ENCODE measurements around the gene GRIPAP1. TPM values are rescaled to one million over a fixed set of nuclear protein-coding genes. Genes with fewer than 3 reads are reported as not detected.

GRIPAP1 gene
- total and polyA plus RNA-seq, 7 donors: 14.4 to 63.1 (median 26.0) TPM

GRCh38 chrX:48948589-48948988 lies 53.5 kb downstream of the GRIPAP1 start:
- Histone ChIP-seq H3K9me3 (no peaks in the 10 kb centered on the region), H3K4me3 (no peak overlapping the region), H3K4me1 (peaks cover 0 to 30% (median 11%) of the 10 kb centered on the region in 4 donors), H3K27me3 (no peaks in the 10 kb centered on the region), H3K36me3 (peaks cover 0 to 5% (median 0%) of the 10 kb centered on the region in 4 donors), H3K27ac (no peak overlapping the region)
- intact Hi-C loops (cut with DNase I): no loop called here
- DNase-seq: no peak
- WGBS, 2 donors: 94 to 100% methylated on average over 1 of the region's 1 CpG
- no peak for TF ChIP-seq CTCF (IDR thresholded peaks at IDR 0.05)
- no peak for TF ChIP-seq POLR2AphosphoS5 (IDR thresholded peaks at IDR 0.05)
- TF ChIP-seq POLR2A (IDR thresholded peaks at IDR 0.05): no peak
- TF ChIP-seq EP300 (IDR thresholded peaks at IDR 0.05): no peak

- no peaks in the 10 kb centered on the region for H3K27me3 ChIP-seq
- peaks cover 0 to 13% (median 0%) of the 10 kb centered on the region in 4 donors for H3K4me1 ChIP-seq
- H3K36me3 ChIP-seq: peaks cover 0 to 5% (median 0%) of the 10 kb centered on the region in 4 donors
- H3K4me3 ChIP-seq: no peak overlapping the region
- DNase-seq: no peak
- no peaks in the 10 kb centered on the region for H3K9me3 ChIP-seq
- WGBS, 2 donors: 59 to 62% methylated on average over 8 of the region's 8 CpGs
- intact Hi-C loops (cut with DNase I): no loop called here
- no peak overlapping the region for H3K27ac ChIP-seq
- TF ChIP-seq POLR2A (IDR thresholded peaks at IDR 0.05) (no peak), CTCF (IDR thresholded peaks at IDR 0.05) (peak in 2 of 4 experiments; percentile 21 to 51), EP300 (IDR thresholded peaks at IDR 0.05) (no peak), POLR2AphosphoS5 (IDR thresholded peaks at IDR 0.05) (no peak)
Measured at GRCh38 chrX:48945517-48946348, 56.3 kb downstream of the GRIPAP1 start.

- H3K4me3 ChIP-seq: no peak overlapping the region
- TF ChIP-seq POLR2A (IDR thresholded peaks at IDR 0.05) (no peak), POLR2AphosphoS5 (IDR thresholded peaks at IDR 0.05) (no peak), EP300 (IDR thresholded peaks at IDR 0.05) (no peak), CTCF (IDR thresholded peaks at IDR 0.05) (no peak)
- H3K4me1 ChIP-seq: peaks cover 0 to 16% (median 0%) of the 10 kb centered on the region in 4 donors
- peaks cover 0 to 5% (median 0%) of the 10 kb centered on the region in 4 donors for H3K36me3 ChIP-seq
- intact Hi-C loops (cut with DNase I): no loop called here
- no peak overlapping the region for H3K27ac ChIP-seq
- H3K9me3 ChIP-seq: no peaks in the 10 kb centered on the region
- 76 to 90% methylated on average over 2 of the region's 2 CpGs for WGBS, 2 donors
- H3K27me3 ChIP-seq: no peaks in the 10 kb centered on the region
- DNase-seq: no peak
Measured at GRCh38 chrX:48942895-48943294, 59.2 kb downstream of the GRIPAP1 start.

- H3K27me3 ChIP-seq: no peaks in the 10 kb centered on the region
- 83 to 85% methylated on average over 2 of the region's 2 CpGs for WGBS, 2 donors
- no peaks in the 10 kb centered on the region for H3K9me3 ChIP-seq
- H3K36me3 ChIP-seq: peaks cover 0 to 5% (median 0%) of the 10 kb centered on the region in 4 donors
- no peak for TF ChIP-seq CTCF (IDR thresholded peaks at IDR 0.05)
- no peak for TF ChIP-seq POLR2A (IDR thresholded peaks at IDR 0.05)
- no peak for TF ChIP-seq POLR2AphosphoS5 (IDR thresholded peaks at IDR 0.05)
- TF ChIP-seq EP300 (IDR thresholded peaks at IDR 0.05): no peak
- H3K27ac ChIP-seq: no peak overlapping the region
- no peak for DNase-seq
- H3K4me1 ChIP-seq: peaks cover 0 to 14% (median 3%) of the 10 kb centered on the region in 4 donors
- intact Hi-C loops (cut with DNase I): no loop called here
- H3K4me3 ChIP-seq: no peak overlapping the region
Measured at GRCh38 chrX:48940404-48940955, 61.6 kb downstream of the GRIPAP1 start.
